ENCODE measurements around the gene TF.

TF gene

DNA sequence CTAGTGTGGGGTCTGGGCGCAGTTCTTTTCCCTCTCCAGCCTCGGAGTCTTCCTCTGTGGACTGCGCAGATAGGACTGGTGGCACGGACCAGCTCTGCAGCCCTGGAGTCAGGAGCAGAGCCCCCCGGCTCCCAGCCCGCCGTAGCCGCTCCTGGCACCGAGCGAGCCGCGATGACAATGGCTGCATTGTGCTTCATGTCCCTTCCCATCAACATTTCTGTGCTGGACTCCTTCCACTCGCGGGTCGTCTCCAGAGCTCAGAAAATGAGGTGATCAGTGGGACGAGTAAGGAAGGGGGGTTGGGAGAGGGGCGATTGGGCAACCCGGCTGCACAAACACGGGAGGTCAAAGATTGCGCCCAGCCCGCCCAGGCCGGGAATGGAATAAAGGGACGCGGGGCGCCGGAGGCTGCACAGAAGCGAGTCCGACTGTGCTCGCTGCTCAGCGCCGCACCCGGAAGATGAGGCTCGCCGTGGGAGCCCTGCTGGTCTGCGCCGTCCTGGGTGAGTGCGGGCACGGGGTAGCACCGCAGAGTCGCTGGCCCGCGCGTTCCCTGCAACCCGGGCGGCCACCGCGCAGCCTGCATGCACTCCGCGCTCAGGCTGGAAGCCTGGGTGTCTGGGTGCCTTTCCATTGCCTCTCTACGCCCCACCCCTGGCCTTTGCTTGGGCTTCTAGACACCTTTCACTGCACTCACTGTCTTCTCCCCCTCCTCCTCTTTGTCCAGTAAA is at the start of gene TF:
TSS of gene TF (plus strand) at position 413 of the 731 bp plus-strand sequence. CDS start at position 461, 48 bp downstream.
- peak within 1 kb of the TSS; percentile 52 to 69 (median 60) for H3K4me3 ChIP-seq (ENCODE audit: low read depth in 1 of 5, low read length in 5 of 5)
- H3K4me1 ChIP-seq (ENCODE audit: control insufficient read depth in 5 of 5, insufficient read depth in 5 of 5, low read length in 5 of 5): peaks cover 6 to 43% (median 35%) of the 10 kb centered on the region in 5 donors
- peak within 1 kb of the TSS; percentile 52 for H3K27ac ChIP-seq (ENCODE audit: low read depth, low read length)
- peaks cover 0 to 23% (median 0%) of the 10 kb centered on the region in 5 donors for H3K27me3 ChIP-seq (ENCODE audit: control insufficient read depth in 5 of 5, insufficient read depth in 4 of 5, low read length in 5 of 5)
- H3K9me3 ChIP-seq (ENCODE audit: control insufficient read depth in 5 of 5, low read length in 5 of 5): no peaks in the 10 kb centered on the region
- peak within 1 kb of the TSS in 1 of 5 donors; percentile 29 for H3K9ac ChIP-seq (ENCODE audit: low read length in 5 of 5)
- H3K36me3 ChIP-seq (ENCODE audit: control insufficient read depth in 5 of 5, insufficient read depth in 5 of 5, low read length in 5 of 5): no peaks in the 10 kb centered on the region

GRCh38 chr3:133697960-133698359 is 48.2 kb upstream of the TF start:
- H3K9me3 ChIP-seq (ENCODE audit: control insufficient read depth in 5 of 5, low read length in 5 of 5): peaks cover 0 to 7% (median 0%) of the 10 kb centered on the region in 5 donors
- no peak overlapping the region for H3K27ac ChIP-seq (ENCODE audit: low read depth, low read length)
- H3K27me3 ChIP-seq (ENCODE audit: control insufficient read depth in 5 of 5, insufficient read depth in 4 of 5, low read length in 5 of 5): no peaks in the 10 kb centered on the region
- no peak overlapping the region for H3K4me3 ChIP-seq (ENCODE audit: low read depth in 1 of 5, low read length in 5 of 5)
- H3K9ac ChIP-seq (ENCODE audit: low read length in 5 of 5): no peak overlapping the region
- H3K36me3 ChIP-seq (ENCODE audit: control insufficient read depth in 5 of 5, insufficient read depth in 5 of 5, low read length in 5 of 5): no peaks in the 10 kb centered on the region
- no peaks in the 10 kb centered on the region for H3K4me1 ChIP-seq (ENCODE audit: control insufficient read depth in 5 of 5, insufficient read depth in 5 of 5, low read length in 5 of 5)

DNA sequence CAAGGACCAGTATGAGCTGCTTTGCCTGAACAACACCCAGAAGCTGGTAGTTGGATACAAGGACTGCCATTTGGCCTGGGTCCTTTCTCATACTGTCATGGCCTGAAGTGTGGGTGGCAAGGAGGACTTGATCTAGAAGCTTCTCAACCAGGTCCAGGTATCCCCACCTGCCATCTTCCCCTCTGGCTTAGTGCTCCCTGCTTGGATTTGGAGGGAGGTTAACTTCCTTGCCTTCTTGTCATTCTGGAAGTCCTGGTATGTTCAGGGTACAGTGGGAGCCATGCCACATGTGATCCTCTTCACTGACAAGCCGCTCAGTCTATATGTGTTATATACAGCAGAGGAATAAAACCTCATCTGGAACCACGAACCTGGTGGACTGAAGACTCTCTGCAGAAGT is 46.7 kb upstream of the TF start:
- H3K9me3 ChIP-seq (ENCODE audit: control insufficient read depth in 5 of 5, low read length in 5 of 5): peaks cover 0 to 7% (median 0%) of the 10 kb centered on the region in 5 donors
- H3K36me3 ChIP-seq (ENCODE audit: control insufficient read depth in 5 of 5, insufficient read depth in 5 of 5, low read length in 5 of 5): no peaks in the 10 kb centered on the region
- no peak overlapping the region for H3K27ac ChIP-seq (ENCODE audit: low read depth, low read length)
- no peaks in the 10 kb centered on the region for H3K4me1 ChIP-seq (ENCODE audit: control insufficient read depth in 5 of 5, insufficient read depth in 5 of 5, low read length in 5 of 5)
- no peaks in the 10 kb centered on the region for H3K27me3 ChIP-seq (ENCODE audit: control insufficient read depth in 5 of 5, insufficient read depth in 4 of 5, low read length in 5 of 5)
- H3K9ac ChIP-seq (ENCODE audit: low read length in 5 of 5): no peak overlapping the region
- no peak overlapping the region for H3K4me3 ChIP-seq (ENCODE audit: low read depth in 1 of 5, low read length in 5 of 5)

GRCh38 chr3:133699903-133700302 is 46.3 kb upstream of the TF start:
- no peak overlapping the region for H3K9ac ChIP-seq (ENCODE audit: low read length in 5 of 5)
- no peak overlapping the region for H3K27ac ChIP-seq (ENCODE audit: low read depth, low read length)
- H3K4me3 ChIP-seq (ENCODE audit: low read depth in 1 of 5, low read length in 5 of 5): no peak overlapping the region
- no peaks in the 10 kb centered on the region for H3K27me3 ChIP-seq (ENCODE audit: control insufficient read depth in 5 of 5, insufficient read depth in 4 of 5, low read length in 5 of 5)
- H3K36me3 ChIP-seq (ENCODE audit: control insufficient read depth in 5 of 5, insufficient read depth in 5 of 5, low read length in 5 of 5): no peaks in the 10 kb centered on the region
- no peaks in the 10 kb centered on the region for H3K4me1 ChIP-seq (ENCODE audit: control insufficient read depth in 5 of 5, insufficient read depth in 5 of 5, low read length in 5 of 5)
- H3K9me3 ChIP-seq (ENCODE audit: control insufficient read depth in 5 of 5, low read length in 5 of 5): peaks cover 0 to 7% (median 0%) of the 10 kb centered on the region in 5 donors

GRCh38 chr3:133700351-133700750 is 45.8 kb upstream of the TF start:
- no peak overlapping the region for H3K4me3 ChIP-seq (ENCODE audit: low read depth in 1 of 5, low read length in 5 of 5)
- no peaks in the 10 kb centered on the region for H3K36me3 ChIP-seq (ENCODE audit: control insufficient read depth in 5 of 5, insufficient read depth in 5 of 5, low read length in 5 of 5)
- H3K4me1 ChIP-seq (ENCODE audit: control insufficient read depth in 5 of 5, insufficient read depth in 5 of 5, low read length in 5 of 5): no peaks in the 10 kb centered on the region
- H3K9me3 ChIP-seq (ENCODE audit: control insufficient read depth in 5 of 5, low read length in 5 of 5): peaks cover 0 to 7% (median 0%) of the 10 kb centered on the region in 5 donors
- H3K9ac ChIP-seq (ENCODE audit: low read length in 5 of 5): no peak overlapping the region
- no peaks in the 10 kb centered on the region for H3K27me3 ChIP-seq (ENCODE audit: control insufficient read depth in 5 of 5, insufficient read depth in 4 of 5, low read length in 5 of 5)
- no peak overlapping the region for H3K27ac ChIP-seq (ENCODE audit: low read depth, low read length)

GRCh38 chr3:133701435-133702358 is 44.5 kb upstream of the TF start:
- H3K9ac ChIP-seq (ENCODE audit: low read length in 5 of 5): no peak overlapping the region
- peaks cover 0 to 7% (median 0%) of the 10 kb centered on the region in 5 donors for H3K9me3 ChIP-seq (ENCODE audit: control insufficient read depth in 5 of 5, low read length in 5 of 5)
- H3K4me3 ChIP-seq (ENCODE audit: low read depth in 1 of 5, low read length in 5 of 5): no peak overlapping the region
- no peaks in the 10 kb centered on the region for H3K4me1 ChIP-seq (ENCODE audit: control insufficient read depth in 5 of 5, insufficient read depth in 5 of 5, low read length in 5 of 5)
- H3K27me3 ChIP-seq (ENCODE audit: control insufficient read depth in 5 of 5, insufficient read depth in 4 of 5, low read length in 5 of 5): peaks cover 0 to 1% (median 0%) of the 10 kb centered on the region in 5 donors
- H3K27ac ChIP-seq (ENCODE audit: low read depth, low read length): no peak overlapping the region
- no peaks in the 10 kb centered on the region for H3K36me3 ChIP-seq (ENCODE audit: control insufficient read depth in 5 of 5, insufficient read depth in 5 of 5, low read length in 5 of 5)

DNA sequence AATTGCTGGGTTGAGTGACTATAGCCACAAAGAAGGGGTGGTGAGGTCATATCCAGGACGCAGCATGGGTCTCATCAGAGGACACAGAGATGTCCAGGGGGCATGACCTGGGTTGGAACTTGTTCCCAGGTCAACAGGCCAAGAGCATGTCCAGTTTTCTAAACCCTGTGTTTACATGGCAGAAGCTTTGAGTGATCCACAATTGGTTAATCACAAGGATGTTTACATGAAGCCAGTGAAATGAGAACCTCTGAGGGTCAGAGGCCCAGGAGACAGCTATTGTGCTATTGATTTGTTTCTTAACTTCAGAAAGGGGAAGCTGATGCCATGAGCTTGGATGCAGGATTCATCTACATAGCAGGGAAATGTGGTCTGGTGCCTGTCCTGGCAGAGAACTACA is 42.3 kb upstream of the TF start:
- no peak overlapping the region for H3K27ac ChIP-seq (ENCODE audit: low read depth, low read length)
- no peak overlapping the region for H3K4me3 ChIP-seq (ENCODE audit: low read depth in 1 of 5, low read length in 5 of 5)
- peaks cover 0 to 6% (median 0%) of the 10 kb centered on the region in 5 donors for H3K27me3 ChIP-seq (ENCODE audit: control insufficient read depth in 5 of 5, insufficient read depth in 4 of 5, low read length in 5 of 5)
- no peak overlapping the region for H3K9ac ChIP-seq (ENCODE audit: low read length in 5 of 5)
- no peaks in the 10 kb centered on the region for H3K4me1 ChIP-seq (ENCODE audit: control insufficient read depth in 5 of 5, insufficient read depth in 5 of 5, low read length in 5 of 5)
- H3K36me3 ChIP-seq (ENCODE audit: control insufficient read depth in 5 of 5, insufficient read depth in 5 of 5, low read length in 5 of 5): no peaks in the 10 kb centered on the region
- no peaks in the 10 kb centered on the region for H3K9me3 ChIP-seq (ENCODE audit: control insufficient read depth in 5 of 5, low read length in 5 of 5)

- no peak overlapping the region for H3K9ac ChIP-seq (ENCODE audit: low read length in 5 of 5)
- H3K36me3 ChIP-seq (ENCODE audit: control insufficient read depth in 5 of 5, insufficient read depth in 5 of 5, low read length in 5 of 5): no peaks in the 10 kb centered on the region
- peaks cover 0 to 6% (median 0%) of the 10 kb centered on the region in 5 donors for H3K27me3 ChIP-seq (ENCODE audit: control insufficient read depth in 5 of 5, insufficient read depth in 4 of 5, low read length in 5 of 5)
- no peaks in the 10 kb centered on the region for H3K4me1 ChIP-seq (ENCODE audit: control insufficient read depth in 5 of 5, insufficient read depth in 5 of 5, low read length in 5 of 5)
- H3K9me3 ChIP-seq (ENCODE audit: control insufficient read depth in 5 of 5, low read length in 5 of 5): no peaks in the 10 kb centered on the region
- no peak overlapping the region for H3K4me3 ChIP-seq (ENCODE audit: low read depth in 1 of 5, low read length in 5 of 5)
- no peak overlapping the region for H3K27ac ChIP-seq (ENCODE audit: low read depth, low read length)
Measured at GRCh38 chr3:133706033-133706432, 40.2 kb upstream of the TF start.

DNA sequence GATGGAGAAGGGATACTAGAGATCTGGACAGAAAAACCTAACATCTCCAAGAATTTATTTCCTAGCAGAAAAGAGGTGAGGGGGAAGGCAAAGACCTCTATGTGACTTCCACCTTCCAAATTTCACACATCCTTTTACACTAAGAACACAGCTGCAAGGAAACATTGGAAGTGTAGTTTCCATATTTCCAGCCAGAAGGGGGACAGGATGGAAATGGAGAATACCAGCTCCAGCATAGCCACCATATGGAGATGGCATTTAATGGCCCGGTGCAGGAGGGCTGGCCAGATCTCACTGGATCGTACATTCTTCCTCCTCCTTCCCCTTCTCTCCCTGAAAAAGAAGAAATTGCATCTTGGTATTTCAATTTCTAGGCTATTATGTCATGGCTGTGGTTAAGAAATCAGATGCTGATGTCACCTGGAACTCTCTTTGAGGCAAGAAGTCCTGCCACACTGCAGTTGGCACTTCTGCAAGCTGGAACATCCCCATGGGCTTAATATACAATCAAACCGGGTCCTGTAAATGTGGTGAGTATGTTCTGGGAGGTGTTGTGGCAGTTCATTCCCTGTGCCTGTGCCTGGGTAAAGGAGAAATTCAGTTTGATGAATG is 36.9 kb upstream of the TF start:
- H3K27me3 ChIP-seq (ENCODE audit: control insufficient read depth in 5 of 5, insufficient read depth in 4 of 5, low read length in 5 of 5): peaks cover 0 to 6% (median 0%) of the 10 kb centered on the region in 5 donors
- H3K27ac ChIP-seq (ENCODE audit: low read depth, low read length): no peak overlapping the region
- H3K4me1 ChIP-seq (ENCODE audit: control insufficient read depth in 5 of 5, insufficient read depth in 5 of 5, low read length in 5 of 5): no peaks in the 10 kb centered on the region
- H3K4me3 ChIP-seq (ENCODE audit: low read depth in 1 of 5, low read length in 5 of 5): no peak overlapping the region
- no peaks in the 10 kb centered on the region for H3K9me3 ChIP-seq (ENCODE audit: control insufficient read depth in 5 of 5, low read length in 5 of 5)
- H3K36me3 ChIP-seq (ENCODE audit: control insufficient read depth in 5 of 5, insufficient read depth in 5 of 5, low read length in 5 of 5): no peaks in the 10 kb centered on the region
- H3K9ac ChIP-seq (ENCODE audit: low read length in 5 of 5): no peak overlapping the region

Data from subcutaneous abdominal adipose tissue (tissue), 5 donors.